K562 (cell line): ENCODE results near the gene KCNH3. TPM values are rescaled to one million over a fixed set of nuclear protein-coding genes. Genes with fewer than 3 reads are reported as not detected.

Experiments
- ATAC-seq: fragments of 200-7000 bp; cut with Tn5 transposase; 3 replicates; pipeline ENCODE4 v1.9.1; 2020; ENCODE audit warnings: moderate library complexity
- BruUV-seq: library from RNA; stranded (reverse); fragments of 400-500 nt; replicated peaks from 2 replicates; lab custom pipeline; 2021; lab: Mats Ljungman, UMichigan
- CTCF ChIA-PET: fragments of 300-600 bp; formaldehyde crosslinking; extraction: SDS; loops from one replicate; lab custom pipeline; 2021; ENCODE audit warnings: low intra/inter-chr PET ratio; lab: Yijun Ruan, JAX
- POLR2A ChIA-PET: fragments of 300-600, 350-650 bp; sonication (Branson Sonifier 250); formaldehyde crosslinking; extraction: SDS; loops from one replicate; lab custom pipeline; 2021; ENCODE audit warnings: antibody characterized with exemption, inconsistent platforms; lab: Yijun Ruan, JAX
- DNase-seq, 4 experiments: peaks; one replicate each; pipeline versions ENCODE4 v3.0.0 to v3.0.0-alpha.2; 2011 to 2018; ENCODE audit warnings: low spot score in 3 of 4, mixed read lengths in 3 of 4; ENCODE audit errors: extremely low read depth in 1 of 4
- FAIRE-seq: peaks from 2 replicates; lab custom pipeline; 2011; peaks lifted over from hg19 to GRCh38; lab: Jason Lieb, UNC
- H2AFZ ChIP-seq: 2 replicates; pipeline ENCODE4 v1.6.0; 2011; ENCODE audit warnings: low read depth, low read length, control low read depth, inconsistent platforms
- H3K27ac ChIP-seq: fragments of 200-600 bp; 3 replicates; pipeline ENCODE4 v1.8.0; 2011; ENCODE audit warnings: low read depth, mild to moderate bottlenecking, control low read depth, inconsistent platforms, low read length, moderate library complexity, mixed read lengths; ENCODE audit errors: extremely low read depth
- H3K27me3 ChIP-seq, 2 experiments: fragments of 300-600 bp in 1 of 2; 2 replicates in 1 of 2; 3 replicates in 1 of 2; pipeline versions ENCODE4 v1.6.0 to v1.8.0; 2011; ENCODE audit warnings: inconsistent platforms in 2 of 2, low read length in 2 of 2, mild to moderate bottlenecking in 1 of 2, mixed read lengths in 1 of 2, moderate library complexity in 1 of 2; ENCODE audit not compliant: control insufficient read depth in 2 of 2, insufficient read depth in 2 of 2
- H3K36me3 ChIP-seq: fragments of 300-600 bp; 3 replicates; pipeline ENCODE4 v1.8.0; 2011; ENCODE audit warnings: mild to moderate bottlenecking, low read length, inconsistent platforms; ENCODE audit not compliant: control insufficient read depth, insufficient read depth
- H3K4me1 ChIP-seq, 2 experiments: fragments of 200-600 bp in 1 of 2; replicated peaks in 1 of 2; 2 replicates in 1 of 2; 3 replicates in 1 of 2; pipeline versions ENCODE4 v1.5.1 to v1.8.0; 2011; ENCODE audit warnings: inconsistent platforms in 2 of 2, low read length in 2 of 2, mild to moderate bottlenecking in 1 of 2, mixed read lengths in 1 of 2, moderate library complexity in 1 of 2; ENCODE audit not compliant: control insufficient read depth in 2 of 2, insufficient read depth in 2 of 2
- H3K4me2 ChIP-seq: 2 replicates; pipeline ENCODE4 v1.6.1; 2011; ENCODE audit warnings: low read length, control low read depth, inconsistent platforms, mixed read lengths; ENCODE audit not compliant: insufficient read depth
- H3K4me3 ChIP-seq: fragments of 200-600 bp; sonication (generic), shearing (Covaris generic); 2 replicates; pipeline ENCODE4 v1.5.1; 2016; ENCODE audit warnings: control low read depth, inconsistent platforms
- H3K79me2 ChIP-seq: fragments of 200-600 bp; 3 replicates; pipeline ENCODE4 v1.8.0; 2011; ENCODE audit warnings: low read length, inconsistent platforms; ENCODE audit not compliant: control insufficient read depth, insufficient read depth
- H3K9ac ChIP-seq, 2 experiments: 2 replicates each; pipeline versions ENCODE4 v1.6.0 to v1.6.1; 2011; ENCODE audit warnings: low read depth in 2 of 2, low read length in 2 of 2, control low read depth in 1 of 2, inconsistent platforms in 1 of 2, mild to moderate bottlenecking in 1 of 2, mixed read lengths in 1 of 2; ENCODE audit not compliant: insufficient read depth in 1 of 2
- H3K9me1 ChIP-seq: one replicate; pipeline ENCODE4 v1.6.0; 2011; ENCODE audit warnings: inconsistent platforms, mild to moderate bottlenecking, low read length, moderate library complexity; ENCODE audit not compliant: control insufficient read depth, insufficient read depth
- H3K9me3 ChIP-seq: replicated peaks from 2 replicates; pipeline ENCODE4 v1.5.1; 2011; ENCODE audit warnings: low read depth, low read length, inconsistent platforms; ENCODE audit not compliant: control insufficient read depth, insufficient read depth
- H4K20me1 ChIP-seq: replicated peaks from 2 replicates; pipeline ENCODE4 v1.6.1; 2011; ENCODE audit warnings: low read length, inconsistent platforms, mixed read lengths; ENCODE audit not compliant: control insufficient read depth, insufficient read depth
- CREB1 ChIP-seq, 2 experiments: sonication (generic) in 1 of 2; formaldehyde crosslinking in 1 of 2; IDR thresholded peaks; 2 replicates each; pipeline versions ENCODE4 v1.6.1 to v1.8.0; 2012 to 2022; ENCODE audit warnings: inconsistent platforms in 1 of 2, mild to moderate bottlenecking in 1 of 2, missing genetic modification reagents in 1 of 2, moderate library complexity in 1 of 2
- ELF4 ChIP-seq: fragments of 450-650 bp; formaldehyde crosslinking; IDR thresholded peaks from 2 replicates; pipeline ENCODE4 v1.4.0; 2022; ENCODE audit warnings: missing genetic modification characterization
- GABPB2 ChIP-seq: fragments of 250-450 bp; sonication (Bioruptor Pico); conservative IDR thresholded peaks from 2 replicates; pipeline ENCODE4 v1.5.1; 2021; ENCODE audit warnings: mild to moderate bottlenecking
- ZEB2 ChIP-seq: fragments of 450-650 bp; IDR thresholded peaks from 2 replicates; pipeline ENCODE4 v1.6.1; 2016
- ZNF398 ChIP-seq: fragments of 250-450 bp; sonication (Bioruptor Pico); IDR thresholded peaks from 2 replicates; pipeline ENCODE4 v1.8.0; 2021; ENCODE audit warnings: moderate library complexity, mild to moderate bottlenecking, inconsistent platforms
- WGBS: fragments of 100-300 bp; shearing (Covaris generic); methylation state at CpG from one replicate; pipeline ENCODE4 v1.1.6; 2016; ENCODE audit warnings: low coverage, mixed read lengths; ENCODE audit not compliant: insufficient coverage; ENCODE audit errors: missing lambda C conversion rate; 5-methylcytosine and 5-hydroxymethylcytosine counted together
- in situ Hi-C: fragments of 300-500 bp; cut with MboI; formaldehyde crosslinking; loops from 4 replicates; pipeline ENCODE4 v1.15.0; 2018; ENCODE audit warnings: inconsistent platforms, mixed read lengths
- intact Hi-C: fragments of 100-400 bp; cut with micrococcal nuclease; formaldehyde crosslinking; loops from 2 replicates; pipeline ENCODE4 v1.14.2; 2022
- polyA plus RNA-seq, 8 experiments: library from polyadenylated mRNA; depleted of rRNA in 4 of 8; stranded (reverse) in 5 of 8; unstranded in 3 of 8; fragments of >200 nt; fragmentation: Nextera tagmentation in 2 of 8; fragmentation: Illumina TruSeq in 1 of 8; extraction: Ambion mirVana in 2 of 8; extraction: Trizol in 1 of 8; gene quantifications; 2 replicates each; pipeline versions ENCODE4 v1.2.1 to v1.2.3, GENCODE V29; 2011 to 2014; ENCODE audit warnings: inconsistent platforms in 1 of 8, missing spikeins in 1 of 8
- total RNA-seq, 7 experiments: library from RNA; depleted of rRNA in 6 of 7; stranded (reverse); fragments of >200 nt in 6 of 7; fragmentation: Illumina TruSeq in 2 of 7; extraction: Trizol in 2 of 7; gene quantifications; 2 replicates each; pipeline versions ENCODE4 v1.2.1 to v1.2.3, GENCODE V29; 2011 to 2021; ENCODE audit warnings: low replicate concordance in 1 of 7

Gene KCNH3
- total and polyA plus RNA-seq, 9 of the 15 experiments (the other 6 are each of a cell fraction or from before 2014, with no cell fraction given), result 0.01 to 0.09 TPM; not detected in 7

DNA sequence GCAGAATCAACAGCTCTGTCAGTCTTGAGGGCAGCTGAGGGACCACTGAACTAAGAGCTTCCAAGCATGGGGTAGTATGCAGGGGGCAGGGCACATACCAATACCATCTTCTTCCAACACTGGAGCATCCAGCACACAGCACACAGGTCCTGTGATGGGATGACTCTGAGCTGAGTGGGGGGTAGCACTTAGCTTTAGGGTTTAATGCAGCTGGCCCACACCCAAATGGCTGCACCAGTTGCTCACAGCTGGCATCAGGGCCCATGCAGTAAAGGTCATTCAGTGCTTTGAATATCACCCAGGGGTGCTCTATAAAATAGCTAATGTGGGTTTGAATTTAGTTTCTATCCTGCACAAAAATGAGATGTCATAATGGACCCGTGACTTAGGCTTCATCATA lies 64.9 kb downstream of the KCNH3 start:
- no TSS peak for BruUV-seq
- intact Hi-C loops (no loop called here), in situ Hi-C loops (no loop called here)
- ChIA-PET CTCF (no interaction called here), POLR2A (interaction anchor here (0.8 to 1.1 kb wide), 4 partner anchors 16 to 337 kb away, joined by 3 to 4 read pairs (median 3); no protein-coding TSS in a partner anchor)
- Histone ChIP-seq H4K20me1 (peaks cover 8% of the 10 kb centered on the region; the same call in 1 of the 2 replicates), H3K4me2 (no peak overlapping the region), H3K4me1 (no peaks in the 10 kb centered on the region), H3K27me3 (no peaks in the 10 kb centered on the region; a peak in 1 of 5 replicates), H3K79me2 (no peaks in the 10 kb centered on the region), H2AFZ (no peak overlapping the region), H3K4me3 (no peak overlapping the region), H3K9me1 (no peaks in the 10 kb centered on the region), H3K9ac (no peak overlapping the region), H3K9me3 (no peaks in the 10 kb centered on the region), H3K27ac (no peak overlapping the region), H3K36me3 (no peaks in the 10 kb centered on the region)
- DNase-seq (no peak), FAIRE-seq (no peak), ATAC-seq (no peak)
- WGBS, result 35% methylated on average over 1 of the region's 1 CpG
- no peak for TF ChIP-seq GABPB2 (CRISPR knock-in tag)
- TF ChIP-seq CREB1 (IDR thresholded peaks at IDR 0.05), result no peak
- no peak for TF ChIP-seq CREB1 (CRISPR knock-in tag; IDR thresholded peaks at IDR 0.05)
- TF ChIP-seq ZEB2, result no peak
- no peak for TF ChIP-seq ELF4 (CRISPR knock-in tag)
- TF ChIP-seq ZNF398 (CRISPR knock-in tag), result no peak
